Activated T-cell treated with anti-CD3 and anti-CD28 coated beads, Interleukin-2, amount 50 U/mL, for 24 hours (primary cell): ENCODE results near the gene GTSE1.
A peak's percentile ranks its signal among the peaks of the same experiment; 100 is the strongest.

Source experiments
- DNase-seq: peaks from one replicate; pipeline ENCODE4 v3.0.0-alpha.2; 2020
- H3K27ac Mint-ChIP-seq: 2 replicates; pipeline ENCODE4 v1.8.0; 2020; ENCODE audit warnings: mild to moderate bottlenecking, mixed read lengths
- H3K27me3 Mint-ChIP-seq: 2 replicates; pipeline ENCODE4 v1.8.0; 2020; ENCODE audit warnings: mixed read lengths
- H3K36me3 Mint-ChIP-seq: 2 replicates; pipeline ENCODE4 v1.8.0; 2020; ENCODE audit warnings: low read depth, mixed read lengths
- H3K4me1 Mint-ChIP-seq: 2 replicates; pipeline ENCODE4 v1.8.0; 2020; ENCODE audit warnings: low read depth, mixed read lengths
- H3K4me3 Mint-ChIP-seq: 2 replicates; pipeline ENCODE4 v1.8.0; 2020; ENCODE audit warnings: mild to moderate bottlenecking, moderate library complexity, mixed read lengths
- H3K9me3 Mint-ChIP-seq: 2 replicates; pipeline ENCODE4 v1.8.0; 2020; ENCODE audit warnings: mixed read lengths

GTSE1 gene

GRCh38 chr22:46267431-46268279, 29.0 kb upstream of the GTSE1 start, which contains the start of gene TTC38:
Gene TTC38 (plus strand): TSS chr22:46268008. CDS start chr22:46268040, 32 bp downstream.
- Mint-ChIP-seq H3K27ac (peak within 1 kb of the TSS; percentile 71), H3K4me3 (peak within 1 kb of the TSS; percentile 84), H3K4me1 (peaks cover 22% of the 10 kb centered on the region)

GRCh38 chr22:46269564-46269963, 27.1 kb upstream of the GTSE1 start:
- H3K36me3 Mint-ChIP-seq: peaks cover 13% of the 10 kb centered on the region
- peaks cover 5% of the 10 kb centered on the region for H3K9me3 Mint-ChIP-seq
- H3K27me3 Mint-ChIP-seq: peaks cover 26% of the 10 kb centered on the region
- H3K4me3 Mint-ChIP-seq: peak overlapping the region; percentile 30
- H3K27ac Mint-ChIP-seq: peak overlapping the region; percentile 59
- DNase-seq: no peak
- H3K4me1 Mint-ChIP-seq: peaks cover 22% of the 10 kb centered on the region

More at GRCh38 chr22:46267431-46268279, 29.0 kb upstream of the GTSE1 start, which contains the start of gene TTC38:
- Mint-ChIP-seq H3K27me3 (peaks cover 41% of the 10 kb centered on the region), H3K9me3 (peaks cover 5% of the 10 kb centered on the region), H3K36me3 (peaks cover 6% of the 10 kb centered on the region)
- DNase-seq: peak; percentile 73

- Mint-ChIP-seq H3K4me1 (peaks cover 20% of the 10 kb centered on the region), H3K27ac (no peak overlapping the region), H3K4me3 (no peak overlapping the region), H3K9me3 (no peaks in the 10 kb centered on the region), H3K36me3 (peaks cover 31% of the 10 kb centered on the region), H3K27me3 (peaks cover 4% of the 10 kb centered on the region)
- DNase-seq: no peak
Observed at GRCh38 chr22:46272196-46272595, 24.5 kb upstream of the GTSE1 start.

- Mint-ChIP-seq H3K9me3 (no peaks in the 10 kb centered on the region), H3K27me3 (no peaks in the 10 kb centered on the region), H3K4me1 (peaks cover 15% of the 10 kb centered on the region), H3K36me3 (peaks cover 28% of the 10 kb centered on the region), H3K27ac (no peak overlapping the region), H3K4me3 (no peak overlapping the region)
- DNase-seq: no peak
Observed at GRCh38 chr22:46272762-46273431, 23.8 kb upstream of the GTSE1 start.

- H3K27me3 Mint-ChIP-seq: no peaks in the 10 kb centered on the region
- DNase-seq: no peak
- peaks cover 35% of the 10 kb centered on the region for H3K36me3 Mint-ChIP-seq
- H3K27ac Mint-ChIP-seq: no peak overlapping the region
- H3K4me1 Mint-ChIP-seq: peaks cover 12% of the 10 kb centered on the region
- H3K9me3 Mint-ChIP-seq: no peaks in the 10 kb centered on the region
- no peak overlapping the region for H3K4me3 Mint-ChIP-seq
Observed at GRCh38 chr22:46273432-46274148, 23.1 kb upstream of the GTSE1 start.

GRCh38 chr22:46274381-46274780, 22.3 kb upstream of the GTSE1 start:
- H3K4me3 Mint-ChIP-seq: no peak overlapping the region
- peaks cover 38% of the 10 kb centered on the region for H3K36me3 Mint-ChIP-seq
- no peaks in the 10 kb centered on the region for H3K27me3 Mint-ChIP-seq
- H3K9me3 Mint-ChIP-seq: no peaks in the 10 kb centered on the region
- H3K27ac Mint-ChIP-seq: no peak overlapping the region
- no peak for DNase-seq
- H3K4me1 Mint-ChIP-seq: peaks cover 7% of the 10 kb centered on the region

- DNase-seq: no peak
- H3K36me3 Mint-ChIP-seq: peaks cover 38% of the 10 kb centered on the region
- H3K4me3 Mint-ChIP-seq: no peak overlapping the region
- H3K4me1 Mint-ChIP-seq: no peaks in the 10 kb centered on the region
- no peaks in the 10 kb centered on the region for H3K9me3 Mint-ChIP-seq
- H3K27me3 Mint-ChIP-seq: no peaks in the 10 kb centered on the region
- no peak overlapping the region for H3K27ac Mint-ChIP-seq
Observed at GRCh38 chr22:46275455-46276122, 21.1 kb upstream of the GTSE1 start.

- Mint-ChIP-seq H3K4me3 (no peak overlapping the region), H3K4me1 (no peaks in the 10 kb centered on the region), H3K27me3 (no peaks in the 10 kb centered on the region), H3K36me3 (peaks cover 44% of the 10 kb centered on the region), H3K27ac (no peak overlapping the region), H3K9me3 (no peaks in the 10 kb centered on the region)
- no peak for DNase-seq
Observed at GRCh38 chr22:46276563-46276962, 20.1 kb upstream of the GTSE1 start.

- no peak overlapping the region for H3K4me3 Mint-ChIP-seq
- DNase-seq: no peak
- H3K27me3 Mint-ChIP-seq: no peaks in the 10 kb centered on the region
- peaks cover 42% of the 10 kb centered on the region for H3K36me3 Mint-ChIP-seq
- H3K4me1 Mint-ChIP-seq: no peaks in the 10 kb centered on the region
- no peak overlapping the region for H3K27ac Mint-ChIP-seq
- H3K9me3 Mint-ChIP-seq: no peaks in the 10 kb centered on the region
Observed at GRCh38 chr22:46278656-46279645, 17.7 kb upstream of the GTSE1 start.

GRCh38 chr22:46280063-46280817, 16.4 kb upstream of the GTSE1 start:
- no peak for DNase-seq
- Mint-ChIP-seq H3K27ac (no peak overlapping the region), H3K27me3 (no peaks in the 10 kb centered on the region), H3K9me3 (no peaks in the 10 kb centered on the region), H3K4me3 (no peak overlapping the region), H3K36me3 (peaks cover 46% of the 10 kb centered on the region), H3K4me1 (no peaks in the 10 kb centered on the region)

- no peaks in the 10 kb centered on the region for H3K27me3 Mint-ChIP-seq
- H3K27ac Mint-ChIP-seq: no peak overlapping the region
- DNase-seq: no peak
- H3K4me3 Mint-ChIP-seq: no peak overlapping the region
- H3K9me3 Mint-ChIP-seq: no peaks in the 10 kb centered on the region
- no peaks in the 10 kb centered on the region for H3K4me1 Mint-ChIP-seq
- peaks cover 43% of the 10 kb centered on the region for H3K36me3 Mint-ChIP-seq
Observed at GRCh38 chr22:46280999-46281623, 15.6 kb upstream of the GTSE1 start.

GRCh38 chr22:46281866-46282678, 14.6 kb upstream of the GTSE1 start:
- Mint-ChIP-seq H3K4me3 (no peak overlapping the region), H3K36me3 (peaks cover 39% of the 10 kb centered on the region), H3K27me3 (no peaks in the 10 kb centered on the region), H3K9me3 (no peaks in the 10 kb centered on the region), H3K27ac (no peak overlapping the region), H3K4me1 (no peaks in the 10 kb centered on the region)
- no peak for DNase-seq
